HepG2 (cell line): ENCODE results near the gene LZTS2. TPM values are rescaled to one million over a fixed set of nuclear protein-coding genes. Genes with fewer than 3 reads are reported as not detected.

Experiments used
- DNMT1 ChIP-seq: sonication (generic); formaldehyde crosslinking; IDR thresholded peaks from 2 replicates; pipeline ENCODE4 v1.5.1; 2020; ENCODE audit warnings: mild to moderate bottlenecking, missing genetic modification reagents
- EED ChIP-seq: sonication (generic); formaldehyde crosslinking; IDR thresholded peaks from 2 replicates; pipeline ENCODE4 v1.5.0; 2020; ENCODE audit warnings: mild to moderate bottlenecking, missing genetic modification reagents
- ELF1 ChIP-seq: sonication (generic); formaldehyde crosslinking; IDR thresholded peaks from 2 replicates; pipeline ENCODE4 v1.4.0; 2020; ENCODE audit warnings: missing genetic modification reagents
- IKZF4 ChIP-seq: sonication (generic); formaldehyde crosslinking; IDR thresholded peaks from 2 replicates; pipeline ENCODE4 v1.5.1; 2020; ENCODE audit warnings: borderline replicate concordance, mild to moderate bottlenecking, low read depth, missing genetic modification reagents; ENCODE audit errors: not compliant biosample characterization
- KLF16 ChIP-seq, 2 experiments: sonication (generic) in 1 of 2; formaldehyde crosslinking in 1 of 2; IDR thresholded peaks; 2 replicates each; pipeline versions ENCODE4 v1.6.1 to v1.8.0; 2016 to 2023; ENCODE audit warnings: missing genetic modification reagents in 2 of 2, missing compliant biosample characterization in 1 of 2
- MIER2 ChIP-seq: IDR thresholded peaks from 2 replicates; pipeline ENCODE4 v1.6.1; 2016; ENCODE audit warnings: missing biosample characterization, missing genetic modification reagents
- MXI1 ChIP-seq: IDR thresholded peaks from 3 replicates; pipeline ENCODE4 v1.6.1; 2012; ENCODE audit warnings: low read depth, low read length, inconsistent platforms, borderline replicate concordance
- NBN ChIP-seq: fragments of 450-650 bp; conservative IDR thresholded peaks from 2 replicates; pipeline ENCODE4 v1.6.1; 2017
- RBFOX2 ChIP-seq: fragments of 200-400 bp; formaldehyde crosslinking; IDR thresholded peaks from 2 replicates; pipeline ENCODE4 v1.6.1; 2017; ENCODE audit warnings: low read depth, mild to moderate bottlenecking, low read length
- RFXANK ChIP-seq: IDR thresholded peaks from 2 replicates; pipeline ENCODE4 v1.6.1; 2016
- SAFB2 ChIP-seq: sonication (generic); formaldehyde crosslinking; IDR thresholded peaks from 2 replicates; pipeline ENCODE4 v1.5.1; 2020; ENCODE audit warnings: missing genetic modification reagents, low read depth, mild to moderate bottlenecking, borderline replicate concordance
- SPEN ChIP-seq: sonication (generic); formaldehyde crosslinking; IDR thresholded peaks from 2 replicates; pipeline ENCODE4 v1.5.1; 2020; ENCODE audit warnings: low read depth, mild to moderate bottlenecking, missing genetic modification reagents
- ZFY ChIP-seq: sonication (generic); formaldehyde crosslinking; IDR thresholded peaks from 2 replicates; pipeline ENCODE4 v1.4.0; 2020; ENCODE audit warnings: missing genetic modification reagents
- ZFYVE20 ChIP-seq: sonication (generic); formaldehyde crosslinking; IDR thresholded peaks from 2 replicates; pipeline ENCODE4 v1.8.0; 2023; ENCODE audit warnings: low read depth, mild to moderate bottlenecking, moderate library complexity, missing genetic modification reagents, borderline replicate concordance
- ZNF17 ChIP-seq: sonication (generic); formaldehyde crosslinking; IDR thresholded peaks from 2 replicates; pipeline ENCODE4 v1.5.0; 2020; ENCODE audit warnings: mild to moderate bottlenecking, missing genetic modification reagents
- ZNF263 ChIP-seq: sonication (generic); formaldehyde crosslinking; IDR thresholded peaks from 2 replicates; pipeline ENCODE4 v1.4.0; 2020; ENCODE audit warnings: missing genetic modification reagents
- ZNF484 ChIP-seq: sonication (generic); formaldehyde crosslinking; IDR thresholded peaks from 2 replicates; pipeline ENCODE4 v1.5.1; 2020; ENCODE audit warnings: mild to moderate bottlenecking, low read depth, missing genetic modification reagents, borderline replicate concordance
- polyA plus RNA-seq, 8 experiments: library from polyadenylated mRNA; depleted of rRNA in 3 of 8; stranded (reverse) in 7 of 8; unstranded in 1 of 8; fragments of >200 nt; fragmentation: Illumina TruSeq in 4 of 8; extraction: Trizol in 4 of 8; gene quantifications; 2 replicates each; pipeline versions ENCODE4 v1.2.1 to v1.2.3, GENCODE V29; 2011 to 2016; ENCODE audit warnings: low read depth in 4 of 8, missing spikeins in 1 of 8, mixed read lengths in 1 of 8; ENCODE audit not compliant: insufficient read depth in 1 of 8
- total RNA-seq, 5 experiments: library from RNA; depleted of rRNA; stranded (reverse); fragments of >200 nt; fragmentation: Illumina TruSeq; extraction: Trizol; gene quantifications; 2 replicates each; pipeline ENCODE4 v1.2.3, GENCODE V29; 2016; ENCODE audit warnings: low read depth in 1 of 5
- TF ChIP-seq, protein P1 (sequence below): sonication (generic); formaldehyde crosslinking; IDR thresholded peaks from 2 replicates; pipeline ENCODE4 v1.4.0; 2020; ENCODE audit warnings: missing genetic modification reagents
- TF ChIP-seq, protein P2 (sequence below): sonication (generic); formaldehyde crosslinking; IDR thresholded peaks from 2 replicates; pipeline ENCODE4 v1.8.0; 2022; ENCODE audit warnings: missing genetic modification reagents, mild to moderate bottlenecking, inconsistent platforms, borderline replicate concordance
- TF ChIP-seq, protein P3 (sequence below): sonication (generic); formaldehyde crosslinking; IDR thresholded peaks from 2 replicates; pipeline ENCODE4; 2020; ENCODE audit warnings: missing genetic modification reagents, mild to moderate bottlenecking, borderline replicate concordance
- TF ChIP-seq, protein P4 (sequence below): IDR thresholded peaks from 2 replicates; pipeline ENCODE4 v1.6.1; 2016

Gene LZTS2
- total and polyA plus RNA-seq, 2 of the 13 experiments (the other 11 are each of a cell fraction or from before 2014, with no cell fraction given), result 43.6 to 65.6 TPM

DNA sequence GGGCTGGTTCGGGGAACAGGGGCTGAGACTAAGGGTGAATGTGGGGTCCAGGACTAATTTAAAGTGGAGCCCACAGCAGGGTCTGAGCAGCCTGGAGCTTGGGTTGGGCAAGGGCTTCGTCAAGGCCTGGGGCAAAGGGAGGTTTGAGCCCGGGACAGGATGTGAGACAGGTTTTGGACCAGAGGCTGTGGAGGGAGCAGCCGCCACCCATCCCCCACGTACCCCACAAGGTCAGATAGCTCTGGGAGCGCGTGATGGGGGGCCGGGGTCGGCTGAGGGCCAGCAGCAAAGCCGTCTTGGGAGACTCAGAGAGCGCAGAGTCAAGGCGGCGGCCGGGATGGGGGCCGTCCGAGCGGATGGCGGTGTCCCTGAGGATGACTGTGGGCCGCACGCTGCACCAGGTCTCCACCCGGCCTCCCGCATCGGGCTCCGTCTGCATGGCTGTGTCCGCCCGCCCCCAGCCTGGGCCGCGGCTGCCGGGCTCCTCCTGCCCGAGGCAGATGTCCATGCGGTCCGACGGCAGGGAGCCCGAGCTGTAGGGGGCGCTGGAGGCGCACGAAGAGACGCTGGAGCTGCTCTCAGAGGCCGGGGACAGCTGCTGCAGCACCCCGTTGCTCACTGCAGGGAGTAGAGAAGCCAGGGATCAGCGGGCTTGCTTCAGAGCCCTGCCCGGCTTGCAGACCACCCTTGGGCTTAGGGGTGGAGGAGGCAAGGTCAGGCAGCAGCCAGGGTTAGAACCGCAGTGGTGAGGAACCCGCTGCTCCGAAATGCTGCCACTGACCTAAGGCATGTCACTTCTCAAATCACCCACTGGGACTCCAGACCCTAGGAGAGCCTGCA lies 19.2 kb downstream of the LZTS2 start (continued):
- TF ChIP-seq, protein P1, sequence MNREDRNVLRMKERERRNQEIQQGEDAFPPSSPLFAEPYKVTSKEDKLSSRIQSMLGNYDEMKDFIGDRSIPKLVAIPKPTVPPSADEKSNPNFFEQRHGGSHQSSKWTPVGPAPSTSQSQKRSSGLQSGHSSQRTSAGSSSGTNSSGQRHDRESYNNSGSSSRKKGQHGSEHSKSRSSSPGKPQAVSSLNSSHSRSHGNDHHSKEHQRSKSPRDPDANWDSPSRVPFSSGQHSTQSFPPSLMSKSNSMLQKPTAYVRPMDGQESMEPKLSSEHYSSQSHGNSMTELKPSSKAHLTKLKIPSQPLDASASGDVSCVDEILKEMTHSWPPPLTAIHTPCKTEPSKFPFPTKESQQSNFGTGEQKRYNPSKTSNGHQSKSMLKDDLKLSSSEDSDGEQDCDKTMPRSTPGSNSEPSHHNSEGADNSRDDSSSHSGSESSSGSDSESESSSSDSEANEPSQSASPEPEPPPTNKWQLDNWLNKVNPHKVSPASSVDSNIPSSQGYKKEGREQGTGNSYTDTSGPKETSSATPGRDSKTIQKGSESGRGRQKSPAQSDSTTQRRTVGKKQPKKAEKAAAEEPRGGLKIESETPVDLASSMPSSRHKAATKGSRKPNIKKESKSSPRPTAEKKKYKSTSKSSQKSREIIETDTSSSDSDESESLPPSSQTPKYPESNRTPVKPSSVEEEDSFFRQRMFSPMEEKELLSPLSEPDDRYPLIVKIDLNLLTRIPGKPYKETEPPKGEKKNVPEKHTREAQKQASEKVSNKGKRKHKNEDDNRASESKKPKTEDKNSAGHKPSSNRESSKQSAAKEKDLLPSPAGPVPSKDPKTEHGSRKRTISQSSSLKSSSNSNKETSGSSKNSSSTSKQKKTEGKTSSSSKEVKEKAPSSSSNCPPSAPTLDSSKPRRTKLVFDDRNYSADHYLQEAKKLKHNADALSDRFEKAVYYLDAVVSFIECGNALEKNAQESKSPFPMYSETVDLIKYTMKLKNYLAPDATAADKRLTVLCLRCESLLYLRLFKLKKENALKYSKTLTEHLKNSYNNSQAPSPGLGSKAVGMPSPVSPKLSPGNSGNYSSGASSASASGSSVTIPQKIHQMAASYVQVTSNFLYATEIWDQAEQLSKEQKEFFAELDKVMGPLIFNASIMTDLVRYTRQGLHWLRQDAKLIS, result no peak
- TF ChIP-seq ELF1 (CRISPR knock-in tag) (0 out of 2 replicates have a peak, but pooled peaks have one; percentile 43), ZNF484 (CRISPR knock-in tag) (no peak), RFXANK (CRISPR knock-in tag) (no peak), ZFY (CRISPR knock-in tag) (peak; percentile 74), DNMT1 (CRISPR knock-in tag) (peak; percentile 76; the same call in 1 of the 2 replicates), SAFB2 (peak; percentile 47; the same call in 1 of the 2 replicates), ZNF263 (peak; percentile 56; the same call in 1 of the 2 replicates), RBFOX2 (peak; percentile 75), MIER2 (CRISPR knock-in tag) (no peak), ZFYVE20 (CRISPR knock-in tag) (no peak), ZNF17 (CRISPR knock-in tag) (no peak), NBN (no peak), EED (peak; percentile 69; the same call in 1 of the 2 replicates), KLF16 (CRISPR knock-in tag; IDR thresholded peaks at IDR 0.05) (peak in 1 of 2 experiments; percentile 72; a peak in 1 of 4 replicates), IKZF4 (CRISPR knock-in tag) (peak; percentile 36), MXI1 (peak; percentile 53; the same call in 1 of the 3 replicates), SPEN (CRISPR knock-in tag) (peak; percentile 55)
- TF ChIP-seq, protein P2, sequence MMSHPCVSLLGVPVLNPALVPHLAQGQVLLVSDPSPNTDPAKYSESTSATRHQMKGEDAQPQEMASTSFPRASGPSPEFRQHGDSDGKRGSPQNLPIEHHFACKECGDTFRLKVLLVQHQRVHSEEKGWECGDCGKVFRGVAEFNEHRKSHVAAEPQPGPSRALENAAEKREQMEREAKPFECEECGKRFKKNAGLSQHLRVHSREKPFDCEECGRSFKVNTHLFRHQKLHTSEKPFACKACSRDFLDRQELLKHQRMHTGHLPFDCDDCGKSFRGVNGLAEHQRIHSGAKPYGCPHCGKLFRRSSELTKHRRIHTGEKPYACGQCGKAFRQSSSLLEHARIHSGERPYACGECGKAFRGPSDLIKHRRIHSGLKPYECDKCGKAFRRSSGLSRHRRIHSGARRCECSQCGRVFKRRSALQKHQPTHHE (CRISPR knock-in tag), result 0 out of 2 replicates have a peak, but pooled peaks have one; percentile 66
- TF ChIP-seq, protein P3, sequence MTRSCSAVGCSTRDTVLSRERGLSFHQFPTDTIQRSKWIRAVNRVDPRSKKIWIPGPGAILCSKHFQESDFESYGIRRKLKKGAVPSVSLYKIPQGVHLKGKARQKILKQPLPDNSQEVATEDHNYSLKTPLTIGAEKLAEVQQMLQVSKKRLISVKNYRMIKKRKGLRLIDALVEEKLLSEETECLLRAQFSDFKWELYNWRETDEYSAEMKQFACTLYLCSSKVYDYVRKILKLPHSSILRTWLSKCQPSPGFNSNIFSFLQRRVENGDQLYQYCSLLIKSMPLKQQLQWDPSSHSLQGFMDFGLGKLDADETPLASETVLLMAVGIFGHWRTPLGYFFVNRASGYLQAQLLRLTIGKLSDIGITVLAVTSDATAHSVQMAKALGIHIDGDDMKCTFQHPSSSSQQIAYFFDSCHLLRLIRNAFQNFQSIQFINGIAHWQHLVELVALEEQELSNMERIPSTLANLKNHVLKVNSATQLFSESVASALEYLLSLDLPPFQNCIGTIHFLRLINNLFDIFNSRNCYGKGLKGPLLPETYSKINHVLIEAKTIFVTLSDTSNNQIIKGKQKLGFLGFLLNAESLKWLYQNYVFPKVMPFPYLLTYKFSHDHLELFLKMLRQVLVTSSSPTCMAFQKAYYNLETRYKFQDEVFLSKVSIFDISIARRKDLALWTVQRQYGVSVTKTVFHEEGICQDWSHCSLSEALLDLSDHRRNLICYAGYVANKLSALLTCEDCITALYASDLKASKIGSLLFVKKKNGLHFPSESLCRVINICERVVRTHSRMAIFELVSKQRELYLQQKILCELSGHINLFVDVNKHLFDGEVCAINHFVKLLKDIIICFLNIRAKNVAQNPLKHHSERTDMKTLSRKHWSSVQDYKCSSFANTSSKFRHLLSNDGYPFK (CRISPR knock-in tag), result peak; percentile 55; the same call in 1 of the 2 replicates
- TF ChIP-seq, protein P4, sequence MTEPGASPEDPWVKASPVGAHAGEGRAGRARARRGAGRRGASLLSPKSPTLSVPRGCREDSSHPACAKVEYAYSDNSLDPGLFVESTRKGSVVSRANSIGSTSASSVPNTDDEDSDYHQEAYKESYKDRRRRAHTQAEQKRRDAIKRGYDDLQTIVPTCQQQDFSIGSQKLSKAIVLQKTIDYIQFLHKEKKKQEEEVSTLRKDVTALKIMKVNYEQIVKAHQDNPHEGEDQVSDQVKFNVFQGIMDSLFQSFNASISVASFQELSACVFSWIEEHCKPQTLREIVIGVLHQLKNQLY, result peak; percentile 60; the same call in 1 of the 2 replicates
